NCI-H1417 (cell line): ENCODE measurements around the gene MKKS.

Source experiments
- DNase-seq, 3 experiments: peaks; one replicate each; lab custom pipeline; 2025; lab: John Stamatoyannopoulos, UW

Gene MKKS

DNA sequence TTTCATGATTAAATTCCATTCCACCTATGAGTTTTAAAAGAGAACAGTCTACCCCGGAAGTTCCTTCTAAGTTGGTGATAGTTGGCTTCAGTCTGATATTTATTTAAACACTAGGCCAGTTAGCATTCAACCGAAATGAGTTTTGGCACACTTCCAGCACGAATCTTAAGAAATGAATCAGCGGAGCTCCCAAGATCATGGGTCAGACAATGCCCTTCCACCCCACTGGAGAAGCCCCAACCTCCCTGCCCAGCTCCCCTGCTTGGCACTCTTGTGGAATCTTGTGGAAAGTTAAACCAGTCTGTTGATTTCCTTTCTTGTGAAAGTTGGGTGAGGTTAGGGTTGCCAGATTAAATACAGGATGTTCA lies 64.3 kb downstream of the MKKS start:
- no peak for DNase-seq

DNA sequence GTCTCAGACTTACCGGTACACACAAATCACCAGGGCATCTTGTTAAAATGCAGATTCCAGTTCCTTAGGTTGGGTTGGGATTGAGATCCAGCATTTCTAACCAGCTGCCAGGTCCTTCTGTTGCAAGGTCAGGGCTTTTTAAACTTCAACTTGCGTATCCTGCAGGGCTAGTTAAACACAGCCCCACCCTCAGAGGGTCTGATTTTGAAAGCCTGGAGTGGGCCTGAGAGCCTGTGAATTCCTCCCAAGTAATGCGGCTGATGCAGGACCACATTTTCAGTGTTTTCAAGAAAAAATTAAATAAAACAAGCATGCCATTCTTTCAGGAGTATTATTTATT lies 65.3 kb downstream of the MKKS start:
- no peak for DNase-seq

DNA sequence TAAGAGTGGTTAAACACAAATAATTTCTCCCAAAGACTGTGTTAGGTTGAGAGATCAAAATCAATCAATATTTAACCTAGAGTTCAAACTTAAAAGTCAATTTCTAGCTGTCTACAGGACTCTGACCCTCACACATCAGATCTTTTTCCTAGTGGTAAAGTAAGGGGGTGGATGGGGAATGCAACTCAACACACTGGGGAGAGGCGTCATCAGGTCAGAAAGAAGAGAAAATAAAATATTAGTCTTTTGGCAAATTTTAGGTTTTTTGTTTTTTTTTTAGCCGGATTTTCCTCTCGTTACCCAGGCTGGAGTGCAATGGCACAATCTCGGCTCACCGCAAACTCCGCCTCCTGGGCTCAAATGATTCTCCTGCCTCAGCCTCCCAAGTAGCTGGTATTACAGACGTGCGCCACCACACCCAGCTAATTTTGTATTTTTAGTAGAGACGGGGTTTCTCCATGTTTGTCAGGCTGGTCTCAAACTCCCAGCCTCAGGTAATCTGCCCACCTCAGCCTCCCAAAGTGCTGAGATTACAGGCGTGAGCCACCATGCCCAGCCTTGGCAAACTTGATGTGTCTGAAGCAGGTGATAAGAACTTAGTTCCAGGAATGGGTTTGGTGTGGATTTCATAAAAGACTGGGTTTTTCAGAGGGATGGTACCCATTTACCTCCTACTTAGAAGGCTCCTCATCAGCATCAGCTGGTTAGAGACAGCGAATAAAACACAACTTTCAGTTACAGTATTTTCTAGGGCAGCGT lies 65.9 kb downstream of the MKKS start:
- no peak for DNase-seq

DNA sequence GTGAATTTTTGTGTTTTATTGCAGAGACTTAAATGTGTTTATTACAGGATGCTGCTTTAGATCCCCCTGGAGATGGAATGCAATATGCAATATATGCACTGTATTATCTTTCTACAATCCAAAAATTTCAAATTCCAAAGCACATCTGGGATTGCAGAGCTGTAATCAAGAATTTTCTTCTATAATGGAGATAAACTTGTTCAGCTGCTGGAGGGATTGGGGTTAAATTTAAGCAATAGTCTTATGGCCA lies 66.4 kb downstream of the MKKS start:
- no peak for DNase-seq

DNA sequence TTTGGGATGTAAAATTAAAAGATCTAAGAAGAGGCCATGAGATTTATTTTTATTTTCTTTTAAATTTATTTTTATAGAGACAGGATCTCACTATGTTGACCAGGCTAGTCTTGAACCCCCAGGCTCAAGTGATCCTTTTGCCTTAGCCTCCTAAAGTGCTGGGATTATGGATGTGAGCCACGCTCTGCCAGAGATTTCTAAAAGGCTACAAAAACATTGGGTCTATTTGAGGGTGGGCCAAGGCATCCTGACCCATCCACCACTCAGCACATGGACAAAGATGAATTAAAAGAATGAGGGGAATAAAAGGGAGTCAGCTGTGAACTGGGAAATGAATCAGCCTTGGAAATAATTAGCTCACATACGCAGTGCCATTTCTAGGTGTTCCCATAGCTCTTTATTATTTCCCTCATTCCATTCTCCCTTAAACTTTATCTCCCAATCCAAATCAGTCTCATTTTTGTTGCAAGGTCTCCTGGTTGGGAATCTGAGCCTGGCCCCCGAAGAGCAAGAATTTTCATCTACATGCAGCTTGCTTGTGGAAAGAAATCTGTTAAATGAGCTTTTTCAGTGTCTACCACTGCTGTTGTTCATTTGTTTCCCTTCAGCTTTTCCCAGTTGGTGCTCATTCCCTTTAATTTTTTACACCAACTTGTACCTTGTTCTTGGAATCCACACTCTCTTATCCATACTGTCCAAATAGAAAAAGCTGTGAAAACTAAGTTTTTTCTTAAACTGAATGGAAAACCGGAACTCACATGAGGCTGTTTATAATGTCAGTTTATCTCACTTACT lies 66.9 kb downstream of the MKKS start:
- no peak for DNase-seq

DNA sequence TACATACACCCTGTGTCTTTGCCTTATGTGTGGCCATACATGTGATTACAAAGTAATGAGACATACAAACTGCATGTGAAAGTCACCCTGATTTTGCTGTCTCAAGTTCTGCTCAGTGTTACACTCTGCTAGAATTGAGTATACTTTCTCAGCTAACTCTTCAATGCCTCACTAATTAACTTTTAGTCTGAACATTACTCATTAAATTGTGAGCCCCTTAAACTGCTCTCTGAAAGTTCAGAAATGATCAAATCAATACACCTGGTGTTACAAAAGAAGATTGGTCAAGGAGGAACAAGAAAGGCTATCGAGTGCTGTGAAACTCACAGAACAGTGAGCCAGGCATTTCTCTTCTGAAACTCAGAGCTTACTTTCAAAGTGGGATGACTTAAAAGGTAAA lies 71.3 kb downstream of the MKKS start:
- no peak for DNase-seq

DNA sequence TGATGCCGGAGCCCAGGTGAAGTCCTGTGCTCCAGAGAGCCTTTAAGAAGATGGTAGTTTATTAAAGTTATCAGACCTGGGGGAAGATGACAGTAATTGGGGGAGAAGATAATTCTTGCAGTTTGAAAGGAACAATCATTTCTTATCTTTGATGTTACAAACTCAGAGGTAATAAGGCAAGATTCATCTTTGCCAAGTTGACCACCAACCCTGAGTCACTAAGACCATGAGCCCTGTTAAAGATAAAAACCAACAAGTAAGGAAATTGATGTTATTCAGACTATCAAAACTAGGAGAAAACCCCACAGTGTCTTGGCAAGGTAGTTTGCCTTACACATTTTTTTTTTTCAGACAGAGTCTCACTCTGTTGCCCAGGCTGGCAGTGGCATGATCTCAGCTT lies 73.1 kb downstream of the MKKS start:
- DNase-seq, result no peak

DNA sequence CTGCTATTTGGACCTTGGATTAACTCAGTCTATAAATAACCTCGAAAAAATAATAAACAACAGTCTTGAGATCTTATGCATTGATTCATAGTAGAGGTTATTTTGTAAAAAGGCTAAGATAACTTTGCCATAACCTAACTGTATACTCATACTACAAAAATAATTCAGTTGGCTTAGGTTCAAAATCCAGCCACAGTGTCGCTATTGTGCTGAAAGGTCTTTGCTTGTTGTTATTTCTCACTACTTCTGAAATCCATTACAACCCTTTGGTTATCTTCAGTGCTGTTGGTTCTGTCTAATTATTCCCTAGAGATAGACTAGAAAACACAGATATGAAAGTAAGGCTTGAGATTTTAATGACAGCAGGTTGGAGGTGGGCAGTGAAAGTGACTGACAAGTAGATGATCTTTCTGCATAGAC lies 74.4 kb downstream of the MKKS start:
- DNase-seq, result no peak

DNA sequence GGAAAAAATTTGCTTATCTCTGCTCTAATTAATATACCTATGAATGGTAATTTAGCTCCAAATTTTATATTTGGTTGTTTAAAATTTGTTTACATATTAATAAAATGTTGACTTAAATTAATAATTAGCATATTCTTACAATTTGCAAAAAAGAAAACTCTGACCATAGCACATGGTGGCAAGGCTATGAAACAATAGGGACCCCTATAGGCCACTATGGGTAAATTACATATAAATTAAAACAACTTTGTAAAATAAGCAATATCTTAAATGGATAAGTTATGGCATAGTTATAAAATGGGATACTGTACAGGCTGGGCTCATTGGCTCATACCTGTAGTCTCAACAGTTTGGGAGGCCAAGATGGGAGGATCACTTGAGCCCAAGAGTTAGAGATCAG lies 76.0 kb downstream of the MKKS start:
- peak in 1 of 3 experiments; percentile 10 for DNase-seq

DNA sequence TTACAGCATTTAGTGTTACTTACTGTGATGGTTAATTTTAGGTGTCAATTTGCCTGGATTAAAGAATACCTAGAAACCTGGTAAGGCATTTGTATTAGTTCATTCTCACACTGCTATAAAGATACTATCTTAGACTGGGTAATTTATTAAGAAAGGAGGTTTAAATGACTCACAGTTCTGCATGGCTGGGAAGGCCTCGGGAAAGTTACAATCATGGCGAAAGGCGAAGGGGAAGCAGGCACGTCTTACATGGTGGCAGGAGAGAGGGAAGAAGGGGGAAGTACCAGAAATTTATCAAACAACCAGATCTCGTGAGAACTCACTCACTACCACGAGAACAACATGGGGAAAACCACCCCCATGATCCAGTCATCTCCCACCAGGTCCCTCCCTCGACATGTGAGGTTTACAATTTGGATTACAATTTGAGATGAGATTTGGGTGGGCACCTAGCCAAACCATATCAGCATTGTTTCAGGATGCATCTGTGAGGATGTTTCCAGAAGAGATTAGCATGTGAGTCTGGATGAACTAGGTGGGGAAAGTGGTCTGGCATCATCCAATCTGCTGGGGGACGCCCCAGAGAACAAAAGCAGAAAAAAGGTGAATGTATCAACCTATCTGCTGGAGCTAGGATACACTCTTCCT lies 76.8 kb downstream of the MKKS start:
- no peak for DNase-seq

DNA sequence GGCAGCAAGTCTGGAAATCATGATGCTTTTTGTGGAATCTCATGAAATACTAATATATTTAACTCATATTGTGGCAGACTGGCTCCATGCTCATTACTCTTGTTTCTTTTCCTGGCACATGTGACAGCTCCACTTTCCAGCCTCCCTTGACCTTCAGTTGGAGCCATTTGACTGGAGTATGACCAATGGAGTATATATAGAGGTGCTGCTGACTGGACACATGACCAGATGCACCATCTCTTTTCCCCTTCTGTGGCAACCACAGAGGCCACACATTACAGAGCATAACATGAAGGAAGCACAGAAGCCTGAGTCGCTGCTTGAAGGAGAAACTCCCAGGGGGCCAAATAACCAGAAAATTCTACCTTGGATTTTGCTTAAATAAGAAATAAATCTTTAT lies 77.4 kb downstream of the MKKS start:
- no peak for DNase-seq

DNA sequence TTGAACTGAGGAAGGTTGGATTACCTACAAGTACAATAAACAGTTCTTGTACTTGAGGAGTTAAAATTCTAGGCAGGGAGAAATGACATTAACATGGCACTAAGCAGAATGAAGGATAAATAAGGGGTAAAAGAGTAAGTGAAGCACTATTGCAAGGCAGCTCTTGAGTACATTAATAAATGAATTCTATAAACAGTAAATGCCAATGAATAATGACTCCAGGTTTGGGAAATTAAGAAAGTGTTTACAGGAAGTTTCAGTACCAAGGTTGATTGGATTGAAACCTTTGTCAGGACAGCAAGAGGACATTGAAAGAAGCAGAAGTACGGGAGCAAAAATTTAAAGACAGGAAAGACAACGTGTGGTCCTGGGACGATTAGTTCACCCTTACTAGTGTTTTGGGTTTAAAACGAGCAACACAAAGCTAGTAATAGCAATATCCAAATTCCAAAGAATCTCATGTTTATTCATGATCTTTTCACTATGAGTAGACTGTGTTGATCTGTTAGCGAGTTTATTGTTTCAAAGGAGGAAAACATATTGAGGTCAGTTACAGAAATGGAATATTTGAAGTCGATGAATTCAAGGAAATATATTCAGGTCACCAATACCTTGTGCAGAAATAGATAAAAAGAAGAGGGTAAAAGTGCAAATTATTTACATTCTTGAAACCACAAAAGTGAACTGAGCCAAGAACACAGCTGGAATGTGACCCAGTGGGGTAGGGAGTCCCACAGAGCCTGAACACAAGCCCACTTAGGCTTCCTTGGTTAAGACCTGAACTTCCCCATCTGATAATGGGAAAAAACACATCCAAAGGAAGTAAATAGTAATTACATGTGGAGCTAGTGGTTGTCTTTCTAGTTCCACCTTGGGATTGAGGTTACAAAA lies 80.8 kb downstream of the MKKS start:
- DNase-seq, result peak in 1 of 3 experiments; percentile 9
